GM10266 (cell line): Measurements from ENCODE around the gene PCSK6.

ENCODE experiments used
- DNase-seq: peaks from one replicate; pipeline ENCODE4 v3.0.0; 2012; ENCODE audit errors: extremely low spot score
- CTCF ChIP-seq: IDR thresholded peaks from 2 replicates; pipeline ENCODE4 v1.5.1; 2012; ENCODE audit warnings: mild to moderate bottlenecking, low read depth; ENCODE audit not compliant: control insufficient read depth, insufficient read depth; ENCODE audit errors: missing control alignments

The PCSK6 gene

GRCh38 chr15:101441696-101442095 is 47.8 kb downstream of the PCSK6 start:
- no peak for DNase-seq
- TF ChIP-seq CTCF: no peak

- DNase-seq: no peak
- no peak for TF ChIP-seq CTCF
Observed at GRCh38 chr15:101440846-101441590, 48.5 kb downstream of the PCSK6 start.

GRCh38 chr15:101439920-101440319 is 49.6 kb downstream of the PCSK6 start:
- no peak for DNase-seq
- no peak for TF ChIP-seq CTCF

GRCh38 chr15:101439285-101439919 is 50.1 kb downstream of the PCSK6 start:
- no peak for TF ChIP-seq CTCF
- no peak for DNase-seq

- DNase-seq: no peak
Observed at GRCh38 chr15:101438482-101439284, 50.8 kb downstream of the PCSK6 start.

More at GRCh38 chr15:101438482-101439284, 50.8 kb downstream of the PCSK6 start:
- no peak for TF ChIP-seq CTCF
